ENCODE results near the gene TFG.

GRCh38 chr3:100715176-100715575 lies 5.9 kb downstream of the TFG start:
- no peak for TF ChIP-seq ATF2 (IDR thresholded peaks at IDR 0.05; ENCODE audit: low read length)
- no peak for TF ChIP-seq TAF1 (IDR thresholded peaks at IDR 0.05; ENCODE audit: borderline replicate concordance, low read depth, low read length)
- TF ChIP-seq NRF1 (conservative IDR thresholded peaks at IDR 0.05; ENCODE audit: low read depth, low read length) = no peak
- TF ChIP-seq KDM1A (IDR thresholded peaks at IDR 0.05; ENCODE audit: borderline replicate concordance) = no peak
- TF ChIP-seq CTCF (IDR thresholded peaks at IDR 0.05 in 2 of 3, conservative IDR thresholded peaks at IDR 0.05 in 1 of 3; ENCODE audit: control insufficient read depth in 2 of 3, extremely low read depth in 1 of 3, insufficient read depth in 1 of 3, low read depth in 3 of 3, low read length in 3 of 3) = no peak
- no peak for TF ChIP-seq YY1 (IDR thresholded peaks at IDR 0.05; ENCODE audit: low read depth, low read length)
- TF ChIP-seq SIN3A (IDR thresholded peaks at IDR 0.05; ENCODE audit: low read depth, low read length) = no peak
- no peak for TF ChIP-seq BRCA1 (IDR thresholded peaks at IDR 0.05; ENCODE audit: low read depth, low read length)
- TF ChIP-seq EP300 (IDR thresholded peaks at IDR 0.05; ENCODE audit: borderline replicate concordance in 1 of 2, control insufficient read depth in 1 of 2, low read depth in 2 of 2, low read length in 2 of 2) = no peak
